GM13977 (cell line): ENCODE measurements around the gene ACTL8.

ENCODE experiments used
- DNase-seq: peaks from one replicate; pipeline ENCODE4 v3.0.0; 2012; ENCODE audit warnings: low spot score
- CTCF ChIP-seq: IDR thresholded peaks from 2 replicates; pipeline ENCODE4 v1.5.1; 2012; ENCODE audit warnings: mild to moderate bottlenecking, control low read depth; ENCODE audit not compliant: insufficient read depth; ENCODE audit errors: extremely low read depth, missing control alignments
- in situ Hi-C: fragments of 300-500 bp; cut with MboI; formaldehyde crosslinking; loops from one replicate; pipeline ENCODE4 v1.12.0; 2022; ENCODE audit warnings: low sequenced_read_pairs, low pct_unique_long_range_greater_than_20kb, mixed read lengths, inconsistent platforms; ENCODE audit not compliant: unreplicated experiment

Gene ACTL8

GRCh38 chr1:17713993-17714392, 41.1 kb upstream of the ACTL8 start:
- in situ Hi-C loops, result no loop called here
- no peak for DNase-seq
- no peak for TF ChIP-seq CTCF

GRCh38 chr1:17717594-17718535, 37.3 kb upstream of the ACTL8 start:
- TF ChIP-seq CTCF, result no peak
- in situ Hi-C loops, result no loop called here
- DNase-seq, result no peak

GRCh38 chr1:17719874-17720273, 35.3 kb upstream of the ACTL8 start:
- TF ChIP-seq CTCF, result no peak
- no peak for DNase-seq
- in situ Hi-C loops, result no loop called here

- DNase-seq, result no peak
- in situ Hi-C loops, result no loop called here
- TF ChIP-seq CTCF, result no peak
Measured at GRCh38 chr1:17721444-17721843, 33.7 kb upstream of the ACTL8 start.

GRCh38 chr1:17723684-17724083, 31.4 kb upstream of the ACTL8 start:
- TF ChIP-seq CTCF, result no peak
- in situ Hi-C loops, result no loop called here
- DNase-seq, result no peak

- in situ Hi-C loops, result no loop called here
- no peak for DNase-seq
- TF ChIP-seq CTCF, result no peak
Measured at GRCh38 chr1:17724150-17724549, 31.0 kb upstream of the ACTL8 start.
